ENCODE data around the gene ANKRD50.

GRCh38 chr4:124705393-124705792 is 7.1 kb downstream of the ANKRD50 start:
- TF ChIP-seq, protein P1, sequence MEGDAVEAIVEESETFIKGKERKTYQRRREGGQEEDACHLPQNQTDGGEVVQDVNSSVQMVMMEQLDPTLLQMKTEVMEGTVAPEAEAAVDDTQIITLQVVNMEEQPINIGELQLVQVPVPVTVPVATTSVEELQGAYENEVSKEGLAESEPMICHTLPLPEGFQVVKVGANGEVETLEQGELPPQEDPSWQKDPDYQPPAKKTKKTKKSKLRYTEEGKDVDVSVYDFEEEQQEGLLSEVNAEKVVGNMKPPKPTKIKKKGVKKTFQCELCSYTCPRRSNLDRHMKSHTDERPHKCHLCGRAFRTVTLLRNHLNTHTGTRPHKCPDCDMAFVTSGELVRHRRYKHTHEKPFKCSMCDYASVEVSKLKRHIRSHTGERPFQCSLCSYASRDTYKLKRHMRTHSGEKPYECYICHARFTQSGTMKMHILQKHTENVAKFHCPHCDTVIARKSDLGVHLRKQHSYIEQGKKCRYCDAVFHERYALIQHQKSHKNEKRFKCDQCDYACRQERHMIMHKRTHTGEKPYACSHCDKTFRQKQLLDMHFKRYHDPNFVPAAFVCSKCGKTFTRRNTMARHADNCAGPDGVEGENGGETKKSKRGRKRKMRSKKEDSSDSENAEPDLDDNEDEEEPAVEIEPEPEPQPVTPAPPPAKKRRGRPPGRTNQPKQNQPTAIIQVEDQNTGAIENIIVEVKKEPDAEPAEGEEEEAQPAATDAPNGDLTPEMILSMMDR (IDR thresholded peaks at IDR 0.05): no peak
- TF ChIP-seq POLR2A (IDR thresholded peaks at IDR 0.05): no peak

All from vagina (tissue), 2 donors.